ENCODE measurements around the gene SERINC5.

SERINC5 gene

GRCh38 chr5:80083101-80083890 is 172.6 kb downstream of the SERINC5 start:
- no peak overlapping the region for H3K27ac Mint-ChIP-seq
- H3K4me3 Mint-ChIP-seq = no peak overlapping the region
- H3K36me3 Mint-ChIP-seq (ENCODE audit: low read depth) = peaks cover 31% of the 10 kb centered on the region
- H3K4me1 Mint-ChIP-seq = peaks cover 9% of the 10 kb centered on the region
- H3K9me3 Mint-ChIP-seq = no peaks in the 10 kb centered on the region
- no peaks in the 10 kb centered on the region for H3K27me3 Mint-ChIP-seq (ENCODE audit: low read depth, poor library complexity)
- DNase-seq = no peak
- peak; percentile 68 for TF ChIP-seq CTCF (IDR thresholded peaks at IDR 0.05)

- Mint-ChIP-seq H3K4me3 (no peak overlapping the region), H3K4me1 (peaks cover 9% of the 10 kb centered on the region), H3K27ac (no peak overlapping the region), H3K36me3 (ENCODE audit: low read depth) (peaks cover 31% of the 10 kb centered on the region), H3K27me3 (ENCODE audit: low read depth, poor library complexity) (no peaks in the 10 kb centered on the region), H3K9me3 (no peaks in the 10 kb centered on the region)
- DNase-seq = peak; percentile 65
- peak; percentile 85 for TF ChIP-seq CTCF (IDR thresholded peaks at IDR 0.05)
These were observed 173.1 kb downstream of the SERINC5 start for GRCh38 chr5:80082731-80083100.

GRCh38 chr5:80082281-80082680 is 173.6 kb downstream of the SERINC5 start:
- DNase-seq = no peak
- H3K4me1 Mint-ChIP-seq = peaks cover 9% of the 10 kb centered on the region
- H3K27ac Mint-ChIP-seq = no peak overlapping the region
- no peaks in the 10 kb centered on the region for H3K9me3 Mint-ChIP-seq
- no peak overlapping the region for H3K4me3 Mint-ChIP-seq
- H3K36me3 Mint-ChIP-seq (ENCODE audit: low read depth) = peaks cover 31% of the 10 kb centered on the region
- peaks cover 3% of the 10 kb centered on the region for H3K27me3 Mint-ChIP-seq (ENCODE audit: low read depth, poor library complexity)
- no peak for TF ChIP-seq CTCF (IDR thresholded peaks at IDR 0.05)

- peaks cover 31% of the 10 kb centered on the region for H3K36me3 Mint-ChIP-seq (ENCODE audit: low read depth)
- no peak for TF ChIP-seq CTCF (IDR thresholded peaks at IDR 0.05)
- no peak for DNase-seq
- no peak overlapping the region for H3K27ac Mint-ChIP-seq
- no peak overlapping the region for H3K4me3 Mint-ChIP-seq
- no peaks in the 10 kb centered on the region for H3K9me3 Mint-ChIP-seq
- peaks cover 6% of the 10 kb centered on the region for H3K27me3 Mint-ChIP-seq (ENCODE audit: low read depth, poor library complexity)
- peaks cover 9% of the 10 kb centered on the region for H3K4me1 Mint-ChIP-seq
These were observed 176.9 kb downstream of the SERINC5 start for GRCh38 chr5:80078921-80079320.

GRCh38 chr5:80077051-80077714 is 178.7 kb downstream of the SERINC5 start:
- H3K4me3 Mint-ChIP-seq = no peak overlapping the region
- peaks cover 6% of the 10 kb centered on the region for H3K27me3 Mint-ChIP-seq (ENCODE audit: low read depth, poor library complexity)
- no peaks in the 10 kb centered on the region for H3K9me3 Mint-ChIP-seq
- H3K4me1 Mint-ChIP-seq = no peaks in the 10 kb centered on the region
- TF ChIP-seq CTCF (IDR thresholded peaks at IDR 0.05) = no peak
- no peak overlapping the region for H3K27ac Mint-ChIP-seq
- peaks cover 27% of the 10 kb centered on the region for H3K36me3 Mint-ChIP-seq (ENCODE audit: low read depth)
- DNase-seq = no peak
